Endothelial cell of umbilical vein (primary cell): ENCODE results near the gene DIP2A.

ENCODE experiments used
- EZH2 ChIP-seq: IDR thresholded peaks from 2 replicates; pipeline ENCODE4 v1.6.1; 2012; ENCODE audit warnings: borderline replicate concordance, low read depth, mild to moderate bottlenecking, moderate library complexity, low read length, inconsistent platforms; ENCODE audit not compliant: severe bottlenecking
- JUN ChIP-seq: IDR thresholded peaks from 2 replicates; pipeline ENCODE4 v1.6.1; 2011; ENCODE audit warnings: borderline replicate concordance, low read depth; ENCODE audit not compliant: insufficient read length, insufficient read depth
- MAX ChIP-seq: IDR thresholded peaks from 2 replicates; pipeline ENCODE4 v1.6.1; 2011; ENCODE audit not compliant: insufficient read depth, insufficient read length
- MYC ChIP-seq: IDR thresholded peaks from one replicate; pipeline ENCODE4 v1.6.1; 2011; ENCODE audit warnings: mild to moderate bottlenecking, low read depth, low read length
- POLR2A ChIP-seq: IDR thresholded peaks from 2 replicates; pipeline ENCODE4 v1.6.1; 2012; ENCODE audit warnings: low read depth, mild to moderate bottlenecking, control low read depth, low read length
- POLR2AphosphoS5 ChIP-seq: IDR thresholded peaks from 2 replicates; pipeline ENCODE4 v1.6.1; 2012; ENCODE audit warnings: low read depth, mild to moderate bottlenecking, control low read depth, low read length, moderate library complexity; ENCODE audit not compliant: insufficient read depth
- TF ChIP-seq, protein P1 (sequence below), 2 donors: IDR thresholded peaks; 1 replicate in 1 of 2; 2 replicates in 1 of 2; pipeline ENCODE4 v1.5.1; 2011; ENCODE audit warnings: low read length in 2 of 2, mild to moderate bottlenecking in 2 of 2, moderate library complexity in 2 of 2, control low read depth in 1 of 2, inconsistent platforms in 1 of 2, low read depth in 1 of 2; ENCODE audit not compliant: insufficient read depth in 1 of 2; ENCODE audit errors: extremely low read depth in 1 of 2

GRCh38 chr21:46598581-46599572 lies 140.2 kb downstream of the DIP2A start:
- TF ChIP-seq POLR2A (no peak), MYC (no peak), EZH2 (no peak), POLR2AphosphoS5 (peak; percentile 17), JUN (no peak), MAX (peak; percentile 82)
- TF ChIP-seq, protein P1, sequence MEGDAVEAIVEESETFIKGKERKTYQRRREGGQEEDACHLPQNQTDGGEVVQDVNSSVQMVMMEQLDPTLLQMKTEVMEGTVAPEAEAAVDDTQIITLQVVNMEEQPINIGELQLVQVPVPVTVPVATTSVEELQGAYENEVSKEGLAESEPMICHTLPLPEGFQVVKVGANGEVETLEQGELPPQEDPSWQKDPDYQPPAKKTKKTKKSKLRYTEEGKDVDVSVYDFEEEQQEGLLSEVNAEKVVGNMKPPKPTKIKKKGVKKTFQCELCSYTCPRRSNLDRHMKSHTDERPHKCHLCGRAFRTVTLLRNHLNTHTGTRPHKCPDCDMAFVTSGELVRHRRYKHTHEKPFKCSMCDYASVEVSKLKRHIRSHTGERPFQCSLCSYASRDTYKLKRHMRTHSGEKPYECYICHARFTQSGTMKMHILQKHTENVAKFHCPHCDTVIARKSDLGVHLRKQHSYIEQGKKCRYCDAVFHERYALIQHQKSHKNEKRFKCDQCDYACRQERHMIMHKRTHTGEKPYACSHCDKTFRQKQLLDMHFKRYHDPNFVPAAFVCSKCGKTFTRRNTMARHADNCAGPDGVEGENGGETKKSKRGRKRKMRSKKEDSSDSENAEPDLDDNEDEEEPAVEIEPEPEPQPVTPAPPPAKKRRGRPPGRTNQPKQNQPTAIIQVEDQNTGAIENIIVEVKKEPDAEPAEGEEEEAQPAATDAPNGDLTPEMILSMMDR (IDR thresholded peaks at IDR 0.05; ENCODE audit: extremely low read depth in 1 of 2, insufficient read depth in 1 of 2, low read depth in 1 of 2, low read length in 2 of 2) = no peak
